ENCODE measurements around the gene SENP6.

SENP6 gene

GRCh38 chr6:75711173-75711572 is 109.5 kb downstream of the SENP6 start:
- no peak for ATAC-seq
- TF ChIP-seq PATZ1 (CRISPR knock-in tag; IDR thresholded peaks at IDR 0.05; ENCODE audit: borderline replicate concordance): no peak
- no peak for TF ChIP-seq PPARA (CRISPR knock-in tag; IDR thresholded peaks at IDR 0.05; ENCODE audit: borderline replicate concordance)
- TF ChIP-seq ZNF8 (CRISPR knock-in tag; IDR thresholded peaks at IDR 0.05): no peak
- TF ChIP-seq ZNF70 (CRISPR knock-in tag; IDR thresholded peaks at IDR 0.05): no peak
- TF ChIP-seq ISL1 (CRISPR knock-in tag; IDR thresholded peaks at IDR 0.05): no peak
- no peak for TF ChIP-seq ESRRG (CRISPR knock-in tag; IDR thresholded peaks at IDR 0.05)
- TF ChIP-seq ZFP30 (CRISPR knock-in tag; IDR thresholded peaks at IDR 0.05): no peak
- TF ChIP-seq TCF4 (CRISPR knock-in tag; IDR thresholded peaks at IDR 0.05; ENCODE audit: borderline replicate concordance): no peak
- no peak for TF ChIP-seq GLIS3 (CRISPR knock-in tag; IDR thresholded peaks at IDR 0.05)
- no peak for TF ChIP-seq TSHZ2 (CRISPR knock-in tag; IDR thresholded peaks at IDR 0.05)
- TF ChIP-seq POU6F1 (CRISPR knock-in tag; IDR thresholded peaks at IDR 0.05; ENCODE audit: borderline replicate concordance, low read depth): no peak
- TF ChIP-seq CSRNP3 (CRISPR knock-in tag; IDR thresholded peaks at IDR 0.05): no peak
- no peak for TF ChIP-seq CSDC2 (CRISPR knock-in tag; IDR thresholded peaks at IDR 0.05)
- no peak for TF ChIP-seq BACH2 (CRISPR knock-in tag; IDR thresholded peaks at IDR 0.05; ENCODE audit: borderline replicate concordance)
- no peak for TF ChIP-seq ZNF565 (CRISPR knock-in tag; conservative IDR thresholded peaks at IDR 0.05; ENCODE audit: low read depth)
- no peak for TF ChIP-seq CREB5 (CRISPR knock-in tag; IDR thresholded peaks at IDR 0.05; ENCODE audit: low read depth)
- no peak for TF ChIP-seq ARNTL (CRISPR knock-in tag; IDR thresholded peaks at IDR 0.05; ENCODE audit: borderline replicate concordance, low read depth)

GRCh38 chr6:75719133-75719532 is 117.5 kb downstream of the SENP6 start:
- ATAC-seq: no peak
- no peak for TF ChIP-seq ZC3H10 (CRISPR knock-in tag; IDR thresholded peaks at IDR 0.05)
- no peak for TF ChIP-seq CSDC2 (CRISPR knock-in tag; IDR thresholded peaks at IDR 0.05)
- TF ChIP-seq TSHZ2 (CRISPR knock-in tag; IDR thresholded peaks at IDR 0.05): no peak
- no peak for TF ChIP-seq ZNF8 (CRISPR knock-in tag; IDR thresholded peaks at IDR 0.05)
- no peak for TF ChIP-seq OSR1 (CRISPR knock-in tag; IDR thresholded peaks at IDR 0.05)
- TF ChIP-seq ESRRG (CRISPR knock-in tag; IDR thresholded peaks at IDR 0.05): no peak
- TF ChIP-seq TCF4 (CRISPR knock-in tag; IDR thresholded peaks at IDR 0.05; ENCODE audit: borderline replicate concordance): no peak
